Kidney (tissue), 14 donors: ENCODE measurements around the gene SNRNP70. TPM values are rescaled to one million over a fixed set of nuclear protein-coding genes. Genes with fewer than 3 reads are reported as not detected.

ENCODE experiments used
- DNase-seq, 5 donors: peaks; one replicate each; pipeline ENCODE4 v3.0.0-alpha.2; 2013 to 2020
- FAIRE-seq: peaks from 2 replicates; lab custom pipeline; 2012; peaks lifted over from hg19 to GRCh38; lab: Jason Lieb, UNC
- H3K27ac ChIP-seq, 2 donors: one replicate each; pipeline ENCODE4 v1.7.0; 2013; ENCODE audit warnings: low read depth in 2 of 2, low read length in 2 of 2, inconsistent platforms in 1 of 2
- H3K27me3 ChIP-seq: one replicate; pipeline ENCODE4 v1.7.1; 2013; ENCODE audit warnings: low read length, inconsistent platforms; ENCODE audit not compliant: control insufficient read depth, insufficient read depth
- H3K36me3 ChIP-seq, 3 donors: one replicate each; pipeline versions ENCODE4 v1.7.0 to v1.7.1; 2013; ENCODE audit warnings: low read length in 3 of 3, control low read depth in 1 of 3, inconsistent platforms in 1 of 3; ENCODE audit not compliant: insufficient read depth in 3 of 3, control insufficient read depth in 2 of 3
- H3K4me1 ChIP-seq, 3 donors: one replicate each; pipeline versions ENCODE4 v1.7.0 to v1.7.1; 2013; ENCODE audit warnings: low read length in 3 of 3, inconsistent platforms in 1 of 3, low read depth in 1 of 3; ENCODE audit not compliant: control insufficient read depth in 2 of 3, insufficient read depth in 2 of 3
- H3K4me3 ChIP-seq, 3 donors: one replicate each; pipeline versions ENCODE4 v1.7.0 to v1.8.1; 2013; ENCODE audit warnings: low read length in 3 of 3, control low read depth in 1 of 3, inconsistent platforms in 1 of 3
- H3K9ac ChIP-seq, 3 donors: one replicate each; pipeline versions ENCODE4 v1.7.0 to v1.7.1; 2013; ENCODE audit warnings: low read length in 3 of 3, control low read depth in 1 of 3, inconsistent platforms in 1 of 3
- H3K9me3 ChIP-seq, 3 donors: one replicate each; pipeline versions ENCODE4 v1.7.0 to v1.7.1; 2013; ENCODE audit warnings: low read length in 3 of 3, control low read depth in 1 of 3, inconsistent platforms in 1 of 3; ENCODE audit not compliant: control insufficient read depth in 2 of 3, insufficient read depth in 1 of 3
- CTCF ChIP-seq: IDR thresholded peaks from 3 replicates; pipeline ENCODE4 v1.5.1; 2012; ENCODE audit warnings: mild to moderate bottlenecking, moderate library complexity, borderline replicate concordance; ENCODE audit not compliant: insufficient read depth; ENCODE audit errors: extremely low read depth
- intact Hi-C: fragments of 100-400 bp; cut with DNase I; formaldehyde crosslinking; loops from one replicate; pipeline ENCODE4 v1.11.1; 2022
- polyA plus RNA-seq: library from polyadenylated mRNA; stranded (reverse); fragments of 350-450 nt; fragmentation: Illumina TruSeq; extraction: RNeasy Lipid Tissue Mini Kit (QIAGEN cat#74804); gene quantifications from one replicate; pipeline ENCODE4 v1.2.3, GENCODE V29; 2014; ENCODE audit warnings: low read depth, low replicate concordance; ENCODE audit not compliant: insufficient read depth
- total RNA-seq: library from RNA; stranded (reverse); fragmentation: NEBNext Ultra II Directional; extraction: Animal tissue kit (Norgen Biotek cat#: 25700); gene quantifications from one replicate; pipeline ENCODE4 v1.2.1, GENCODE V29; 2021
- donor health status: control.
- donor health status: control.
- donor health status: control.
- donor health status: control.
- donor health status: control.
- donor health status: DM: yes; HTN: yes; CAD: no.
- donor health status: Normal renal cell carcinoma (clear cell type).

SNRNP70 gene
- total and polyA plus RNA-seq, 2 donors from 2014 or later = 144 to 203 TPM

GRCh38 chr19:49118565-49119410, 33.5 kb downstream of the SNRNP70 start, which contains the start of gene C19orf73:
Gene C19orf73, minus strand, starts transcription at chr19:49119143. Its CDS starts 121 bp downstream, at chr19:49119022.
- intact Hi-C loops = no loop called here
- Histone ChIP-seq H3K9ac (peak within 1 kb of the TSS; percentile 33 to 62 (median 37)), H3K4me3 (peak within 1 kb of the TSS; percentile 49 to 68 (median 67)), H3K9me3 (no peaks in the 10 kb centered on the region), H3K27ac (peak within 1 kb of the TSS; percentile 96 to 98), H3K36me3 (no peaks in the 10 kb centered on the region), H3K27me3 (peaks cover 5% of the 10 kb centered on the region), H3K4me1 (peaks cover 1 to 14% (median 7%) of the 10 kb centered on the region in 3 donors)
- TF ChIP-seq CTCF = no peak
- DNase-seq (peak; percentile 95 to 98 (median 97)), FAIRE-seq (no peak)

GRCh38 chr19:49119411-49120324, 34.4 kb downstream of the SNRNP70 start, which contains the start of gene PPFIA3:
Gene PPFIA3, plus strand, starts transcription at chr19:49119544. Its CDS starts 8,330 bp downstream, at chr19:49127874.
- DNase-seq (peak; percentile 71 to 89 (median 81)), FAIRE-seq (no peak)
- Histone ChIP-seq H3K4me1 (peaks cover 0 to 11% (median 7%) of the 10 kb centered on the region in 3 donors), H3K9ac (peak within 1 kb of the TSS; percentile 33 to 62 (median 37)), H3K27ac (peak within 1 kb of the TSS; percentile 96 to 98), H3K4me3 (peak within 1 kb of the TSS; percentile 49 to 68 (median 67)), H3K36me3 (no peaks in the 10 kb centered on the region), H3K27me3 (peaks cover 5% of the 10 kb centered on the region), H3K9me3 (no peaks in the 10 kb centered on the region)
- intact Hi-C loops = no loop called here
- no peak for TF ChIP-seq CTCF

- no peaks in the 10 kb centered on the region for H3K9me3 ChIP-seq
- TF ChIP-seq CTCF = no peak
- no peak overlapping the region for H3K9ac ChIP-seq
- no peaks in the 10 kb centered on the region for H3K36me3 ChIP-seq
- no peak for DNase-seq
- intact Hi-C loops = no loop called here
- no peak overlapping the region for H3K4me3 ChIP-seq
- peaks cover 0 to 11% (median 7%) of the 10 kb centered on the region in 3 donors for H3K4me1 ChIP-seq
- H3K27ac ChIP-seq = no peak overlapping the region
- FAIRE-seq = no peak
- peaks cover 5% of the 10 kb centered on the region for H3K27me3 ChIP-seq
Measured at GRCh38 chr19:49120325-49120683, 35.1 kb downstream of the SNRNP70 start.
